ENCODE data around the gene DAAM1. TPM values are rescaled to one million over a fixed set of nuclear protein-coding genes. Genes with fewer than 3 reads are reported as not detected.

Gene DAAM1
- total RNA-seq, 1 experiment from 2014 or later: 13.3 TPM

- intact Hi-C loops (cut with micrococcal nuclease; ENCODE audit: unreplicated experiment): no loop called here
- Histone ChIP-seq H3K9me3 (ENCODE audit: control insufficient read depth, insufficient read depth, low read depth, low read length) (no peaks in the 10 kb centered on the region), H3K27me3 (ENCODE audit: control insufficient read depth, insufficient read depth, low read length) (no peaks in the 10 kb centered on the region), H3K36me3 (ENCODE audit: control insufficient read depth, insufficient read depth, low read length) (no peaks in the 10 kb centered on the region), H3K4me3 (ENCODE audit: low read depth in 2 of 2, low read length in 2 of 2) (no peak overlapping the region), H3K4me1 (ENCODE audit: control insufficient read depth, insufficient read depth, low read length) (no peaks in the 10 kb centered on the region), H3K27ac (ENCODE audit: low read length) (no peak overlapping the region)
- ChIA-PET POLR2A (no interaction called here), CTCF (no interaction called here)
- DNase-seq (ENCODE audit: low read depth, low spot score): no peak
- BruUV-seq (replicated peaks): no TSS peak
- in situ Hi-C loops (cut with HindIII; ENCODE audit: low pct_unique_long_range_greater_than_20kb, low sequenced_read_pairs): no loop called here
- ATAC-seq: no peak
- TF ChIP-seq SIN3A (IDR thresholded peaks at IDR 0.05; ENCODE audit: borderline replicate concordance, insufficient read depth, low read depth, low read length) (no peak), TCF7L2 (IDR thresholded peaks at IDR 0.05; ENCODE audit: low read depth, low read length) (no peak), REST (IDR thresholded peaks at IDR 0.05; ENCODE audit: insufficient read depth in 1 of 2, low read depth in 2 of 2, low read length in 1 of 2) (no peak), POLR2AphosphoS5 (IDR thresholded peaks at IDR 0.05; ENCODE audit: low read depth, low read length) (no peak)
- TF ChIP-seq, protein P1, sequence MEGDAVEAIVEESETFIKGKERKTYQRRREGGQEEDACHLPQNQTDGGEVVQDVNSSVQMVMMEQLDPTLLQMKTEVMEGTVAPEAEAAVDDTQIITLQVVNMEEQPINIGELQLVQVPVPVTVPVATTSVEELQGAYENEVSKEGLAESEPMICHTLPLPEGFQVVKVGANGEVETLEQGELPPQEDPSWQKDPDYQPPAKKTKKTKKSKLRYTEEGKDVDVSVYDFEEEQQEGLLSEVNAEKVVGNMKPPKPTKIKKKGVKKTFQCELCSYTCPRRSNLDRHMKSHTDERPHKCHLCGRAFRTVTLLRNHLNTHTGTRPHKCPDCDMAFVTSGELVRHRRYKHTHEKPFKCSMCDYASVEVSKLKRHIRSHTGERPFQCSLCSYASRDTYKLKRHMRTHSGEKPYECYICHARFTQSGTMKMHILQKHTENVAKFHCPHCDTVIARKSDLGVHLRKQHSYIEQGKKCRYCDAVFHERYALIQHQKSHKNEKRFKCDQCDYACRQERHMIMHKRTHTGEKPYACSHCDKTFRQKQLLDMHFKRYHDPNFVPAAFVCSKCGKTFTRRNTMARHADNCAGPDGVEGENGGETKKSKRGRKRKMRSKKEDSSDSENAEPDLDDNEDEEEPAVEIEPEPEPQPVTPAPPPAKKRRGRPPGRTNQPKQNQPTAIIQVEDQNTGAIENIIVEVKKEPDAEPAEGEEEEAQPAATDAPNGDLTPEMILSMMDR (IDR thresholded peaks at IDR 0.05): no peak
Measured at GRCh38 chr14:59363531-59364226, 175.2 kb downstream of the DAAM1 start.

DNA sequence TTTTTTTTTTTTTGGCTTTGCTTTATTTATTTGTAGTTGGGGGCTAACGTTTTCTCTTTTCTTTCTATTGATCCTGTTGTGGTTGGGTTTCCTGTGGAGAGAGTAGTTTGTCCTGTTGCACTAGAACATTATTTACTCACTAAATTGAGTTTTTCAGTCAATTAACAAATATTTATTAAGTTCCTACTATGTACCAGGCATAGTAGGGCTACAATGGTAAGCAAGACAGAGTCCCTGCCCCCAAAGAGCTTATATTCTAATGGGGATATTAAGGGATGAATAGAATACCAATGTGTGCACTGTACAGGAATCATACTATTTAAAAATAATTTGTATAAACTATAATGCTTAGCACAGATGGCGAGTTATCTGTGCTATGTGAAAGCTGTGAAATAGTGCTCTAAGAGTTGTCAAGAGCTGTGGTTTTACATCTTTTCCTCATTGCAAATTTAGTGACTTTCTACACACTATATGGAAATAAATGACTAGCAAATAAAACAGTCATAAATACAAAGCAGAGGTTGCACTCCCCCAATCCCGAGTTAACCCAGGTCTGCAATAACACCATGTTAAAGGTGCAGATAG lies 181.8 kb downstream of the DAAM1 start:
- H3K27me3 ChIP-seq (ENCODE audit: control insufficient read depth, insufficient read depth, low read length): no peaks in the 10 kb centered on the region
- H3K9me3 ChIP-seq (ENCODE audit: control insufficient read depth, insufficient read depth, low read depth, low read length): no peaks in the 10 kb centered on the region
- no peak for ATAC-seq
- in situ Hi-C loops (cut with HindIII; ENCODE audit: low pct_unique_long_range_greater_than_20kb, low sequenced_read_pairs): no loop called here
- ChIA-PET POLR2A (no interaction called here), CTCF (interaction anchor here (1.1 kb wide), 1 partner anchor 137 kb away, joined by 4 read pairs; no protein-coding TSS in a partner anchor)
- DNase-seq (ENCODE audit: low read depth, low spot score): no peak
- no peaks in the 10 kb centered on the region for H3K4me1 ChIP-seq (ENCODE audit: control insufficient read depth, insufficient read depth, low read length)
- TF ChIP-seq, protein P1 (IDR thresholded peaks at IDR 0.05): no peak
- TF ChIP-seq POLR2AphosphoS5 (IDR thresholded peaks at IDR 0.05; ENCODE audit: low read depth, low read length): no peak
- no peak for TF ChIP-seq TCF7L2 (IDR thresholded peaks at IDR 0.05; ENCODE audit: low read depth, low read length)
- no peak for TF ChIP-seq REST (IDR thresholded peaks at IDR 0.05; ENCODE audit: insufficient read depth in 1 of 2, low read depth in 2 of 2, low read length in 1 of 2)
- TF ChIP-seq SIN3A (IDR thresholded peaks at IDR 0.05; ENCODE audit: borderline replicate concordance, insufficient read depth, low read depth, low read length): no peak
- no peak overlapping the region for H3K27ac ChIP-seq (ENCODE audit: low read length)
- no peak overlapping the region for H3K4me3 ChIP-seq (ENCODE audit: low read depth in 2 of 2, low read length in 2 of 2)
- H3K36me3 ChIP-seq (ENCODE audit: control insufficient read depth, insufficient read depth, low read length): no peaks in the 10 kb centered on the region; the same call in 1 of the 2 replicates
- TSS peak; percentile 54 for BruUV-seq (replicated peaks)
- intact Hi-C loops (cut with micrococcal nuclease; ENCODE audit: unreplicated experiment): no loop called here

Measured in Panc1 (cell line).